ENCODE results near the gene MTA1.

The MTA1 gene

DNA sequence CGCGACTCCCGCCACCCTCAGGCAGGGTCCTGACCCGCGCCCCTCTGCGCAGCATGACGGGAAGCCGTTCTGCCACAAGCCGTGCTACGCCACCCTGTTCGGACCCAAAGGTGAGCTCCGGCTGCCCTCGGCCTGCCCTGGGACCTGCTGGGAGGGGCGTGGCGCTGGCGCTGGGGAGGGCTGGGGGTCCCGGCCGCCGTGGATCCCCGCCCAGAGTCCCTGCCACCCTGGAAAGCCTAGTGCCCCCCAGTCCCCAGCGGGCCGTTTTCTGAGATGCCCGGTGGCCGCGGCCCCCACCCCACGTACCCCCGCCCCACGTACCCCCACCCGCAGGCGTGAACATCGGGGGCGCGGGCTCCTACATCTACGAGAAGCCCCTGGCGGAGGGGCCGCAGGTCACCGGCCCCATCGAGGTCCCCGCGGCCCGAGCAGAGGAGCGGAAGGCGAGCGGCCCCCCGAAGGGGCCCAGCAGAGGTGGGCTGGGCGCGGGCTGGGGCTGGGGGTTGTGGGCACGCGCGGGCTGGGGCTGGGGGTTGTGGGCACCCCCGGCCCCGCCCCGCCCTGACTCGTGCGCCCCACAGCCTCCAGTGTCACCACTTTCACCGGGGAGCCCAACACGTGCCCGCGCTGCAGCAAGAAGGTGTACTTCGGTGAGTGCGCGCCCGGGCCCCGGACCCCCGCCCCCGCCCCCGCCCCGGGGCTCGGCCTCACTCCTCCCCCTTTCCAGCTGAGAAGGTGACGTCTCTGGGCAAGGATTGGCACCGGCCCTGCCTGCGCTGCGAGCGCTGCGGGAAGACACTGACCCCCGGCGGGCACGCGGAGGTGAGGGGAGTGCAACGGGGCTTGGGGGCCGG lies 59.0 kb downstream of the MTA1 start:
- DNase-seq = no peak

- no peak for DNase-seq
Measured at GRCh38 chr14:105479431-105480158, 60.0 kb downstream of the MTA1 start.

GRCh38 chr14:105480199-105480746 lies 60.6 kb downstream of the MTA1 start:
- no peak for DNase-seq

DNA sequence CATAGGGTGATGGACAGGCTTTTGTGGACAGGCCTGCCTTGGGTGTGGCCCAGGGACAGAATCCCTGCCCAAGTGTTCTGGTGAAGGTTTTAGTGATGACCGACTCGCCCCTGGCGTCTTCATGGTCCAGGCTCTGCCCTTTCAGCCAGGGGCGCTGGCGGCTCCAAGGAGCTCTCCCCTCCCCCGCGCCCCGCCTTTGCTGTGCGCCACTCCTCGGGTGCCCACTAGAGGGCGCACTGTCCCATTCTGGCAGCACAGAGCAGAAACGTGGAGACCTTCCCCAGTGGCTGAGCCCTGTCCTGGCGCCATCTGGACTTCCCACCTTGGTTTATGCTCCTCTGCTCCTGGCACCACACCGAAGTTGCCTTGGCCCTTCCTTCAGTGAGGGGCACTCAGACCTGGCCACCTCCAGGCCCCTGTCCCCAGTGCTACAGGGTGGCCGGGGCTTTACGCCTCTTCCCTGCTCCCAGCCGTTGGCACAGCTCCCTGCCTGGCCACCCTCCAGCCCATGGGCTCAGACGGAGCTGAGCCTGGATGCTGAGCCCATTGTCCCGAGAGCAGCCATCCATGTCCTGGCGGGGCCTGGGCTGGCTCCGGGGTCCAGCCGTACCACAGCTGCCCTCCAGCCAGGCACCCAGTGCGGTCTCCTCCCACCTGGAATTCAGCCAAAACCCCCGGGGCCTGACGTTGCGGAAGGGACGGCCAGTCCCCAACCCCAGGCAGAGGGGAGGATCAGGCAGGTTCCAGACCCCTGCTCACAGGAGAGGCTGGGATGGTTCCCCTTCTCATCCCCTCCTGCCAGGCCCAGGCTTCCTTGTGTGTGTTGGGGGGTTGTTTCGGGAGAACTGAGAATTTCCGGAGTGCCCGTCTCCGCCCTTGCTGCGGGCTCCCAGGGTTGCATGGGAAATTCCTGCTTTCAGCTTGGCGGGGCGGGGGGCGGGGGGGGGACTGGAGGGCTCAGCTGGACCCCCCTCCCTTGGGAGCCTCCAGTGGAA lies 61.5 kb downstream of the MTA1 start:
- peak; percentile 90 for DNase-seq

GRCh38 chr14:105481886-105482457 lies 62.3 kb downstream of the MTA1 start:
- peak; percentile 98 for DNase-seq

DNA sequence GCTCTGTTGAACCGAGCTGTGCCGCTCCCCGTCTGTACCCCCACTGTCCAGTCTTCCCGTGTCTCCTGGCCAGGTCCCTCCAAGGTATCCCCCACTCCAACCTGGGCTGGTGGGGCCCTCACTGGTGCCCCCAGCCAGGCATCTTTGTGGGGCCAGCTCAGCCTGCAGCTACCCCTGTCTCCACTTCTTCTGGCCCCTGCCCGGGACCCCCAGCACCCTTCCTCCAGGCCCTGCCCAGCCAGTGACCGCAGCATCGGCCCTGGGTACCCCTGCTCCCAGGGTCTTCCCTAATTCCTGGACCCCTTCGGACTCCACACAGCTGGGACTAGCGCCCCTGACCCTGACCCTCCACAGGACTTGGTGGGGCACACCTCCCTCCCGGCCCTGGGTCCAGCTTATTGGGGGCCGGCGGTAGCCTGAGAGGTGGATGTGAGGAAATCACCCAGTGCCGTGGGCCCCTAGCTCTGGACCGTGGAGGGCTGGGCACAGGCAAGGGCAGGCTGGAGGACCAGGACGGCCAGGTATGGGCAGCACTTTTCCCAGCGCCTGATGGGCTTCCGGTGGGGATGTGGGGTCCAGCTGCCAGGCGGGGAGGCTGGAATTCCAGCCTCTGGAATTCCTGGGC lies 63.0 kb downstream of the MTA1 start:
- DNase-seq = no peak

- no peak for DNase-seq
Measured at GRCh38 chr14:105483300-105484068, 63.9 kb downstream of the MTA1 start.

DNA sequence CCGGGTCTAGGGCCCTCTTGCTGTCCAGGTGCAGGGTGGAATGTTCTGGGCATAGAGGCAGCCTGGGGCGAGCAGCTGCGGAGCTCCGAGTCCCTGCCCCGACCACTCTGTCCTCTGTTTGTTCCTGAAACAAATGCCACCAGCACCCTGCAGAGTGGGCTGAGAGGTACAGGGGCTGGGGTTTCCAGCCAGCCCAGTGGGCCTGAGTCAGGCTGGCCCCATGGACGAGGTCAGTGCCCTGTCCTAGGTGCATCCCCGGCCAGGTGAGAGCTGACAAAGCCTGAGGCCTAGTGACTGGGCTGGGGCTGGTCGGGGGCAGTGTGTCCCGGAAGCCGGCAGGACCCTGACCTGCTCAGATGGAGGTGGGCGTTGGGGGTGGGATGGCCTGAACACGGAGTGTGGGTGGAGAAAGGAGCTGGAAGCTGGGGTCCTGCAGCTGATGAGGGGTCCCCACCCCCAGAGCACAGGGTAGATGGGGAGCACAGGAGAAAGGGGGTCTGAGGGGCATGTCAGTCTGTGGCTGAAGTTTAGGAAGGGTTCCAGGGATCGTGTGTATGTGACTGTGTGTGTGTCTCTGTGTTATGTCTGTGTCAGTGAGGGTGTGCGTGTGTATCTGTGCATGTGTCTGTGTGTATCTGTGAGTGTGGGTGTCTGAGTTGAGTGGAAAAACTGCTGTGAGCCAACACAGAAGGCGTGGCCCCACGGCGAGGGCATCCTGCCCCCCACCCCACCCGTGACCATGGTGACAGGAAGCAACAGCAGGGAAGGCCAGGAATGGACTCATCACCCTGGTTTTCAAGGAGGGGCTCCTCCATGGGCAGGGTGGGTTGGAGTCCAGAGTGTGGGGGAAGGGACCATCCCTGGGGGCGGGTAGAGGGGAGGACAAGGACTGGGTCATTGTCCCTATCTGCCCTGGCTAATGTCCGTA lies 64.7 kb downstream of the MTA1 start:
- peak; percentile 75 for DNase-seq

- no peak for DNase-seq
Measured at GRCh38 chr14:105484997-105485393, 65.4 kb downstream of the MTA1 start.

- DNase-seq = peak; percentile 72
Measured at GRCh38 chr14:105485739-105486162, 66.1 kb downstream of the MTA1 start.

DNA sequence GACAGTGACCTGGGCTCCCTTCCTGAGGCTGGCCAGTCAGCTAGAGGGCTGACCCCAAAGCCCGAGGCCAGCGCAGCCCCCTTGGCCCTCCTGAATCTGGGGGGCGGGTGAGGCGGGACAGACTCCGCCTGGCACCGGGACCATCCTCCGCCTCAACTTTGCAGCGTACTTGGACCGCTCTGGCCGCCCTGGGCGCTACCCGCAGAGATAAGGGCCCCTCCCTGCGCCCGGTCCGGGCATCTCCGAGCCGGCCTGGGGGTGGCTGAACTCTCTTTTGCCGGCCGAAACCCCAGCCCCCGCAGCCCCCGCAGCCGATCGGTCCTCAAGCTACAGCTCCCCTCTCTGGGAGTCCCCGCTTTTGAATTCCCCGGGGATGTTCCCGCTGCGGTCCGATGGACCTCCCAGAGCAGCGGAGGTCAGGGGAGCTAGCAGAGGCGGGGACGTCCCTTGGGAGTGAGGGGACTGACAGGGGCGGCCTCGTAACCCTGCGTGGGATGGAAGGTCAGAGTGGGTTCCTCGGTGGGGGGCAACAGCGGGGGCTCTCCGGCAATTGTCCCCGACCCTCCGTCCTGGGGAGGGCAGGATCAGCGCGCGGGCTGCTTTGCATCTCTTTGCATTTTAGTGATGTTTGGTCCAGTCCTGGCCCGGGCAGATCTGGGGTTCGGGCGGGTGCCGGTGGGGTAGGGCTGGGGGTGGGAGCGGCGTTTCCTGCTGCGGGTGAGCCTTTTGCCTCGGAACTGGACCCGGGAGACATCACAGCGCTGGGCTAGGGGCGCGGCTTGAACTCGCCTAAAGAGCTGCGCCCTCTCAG lies 66.7 kb downstream of the MTA1 start, which contains the start of gene CRIP1:
Gene CRIP1 (plus strand): TSS at position 724 of the 811 bp plus-strand sequence. CDS start 374 bp downstream, outside the sequence.
- no peak for DNase-seq

GRCh38 chr14:105486974-105487448 lies 67.4 kb downstream of the MTA1 start:
- peak; percentile 52 for DNase-seq

GRCh38 chr14:105487449-105487985 lies 67.9 kb downstream of the MTA1 start:
- DNase-seq = peak; percentile 88

GRCh38 chr14:105487986-105488777 lies 68.6 kb downstream of the MTA1 start:
- DNase-seq = no peak

DNA sequence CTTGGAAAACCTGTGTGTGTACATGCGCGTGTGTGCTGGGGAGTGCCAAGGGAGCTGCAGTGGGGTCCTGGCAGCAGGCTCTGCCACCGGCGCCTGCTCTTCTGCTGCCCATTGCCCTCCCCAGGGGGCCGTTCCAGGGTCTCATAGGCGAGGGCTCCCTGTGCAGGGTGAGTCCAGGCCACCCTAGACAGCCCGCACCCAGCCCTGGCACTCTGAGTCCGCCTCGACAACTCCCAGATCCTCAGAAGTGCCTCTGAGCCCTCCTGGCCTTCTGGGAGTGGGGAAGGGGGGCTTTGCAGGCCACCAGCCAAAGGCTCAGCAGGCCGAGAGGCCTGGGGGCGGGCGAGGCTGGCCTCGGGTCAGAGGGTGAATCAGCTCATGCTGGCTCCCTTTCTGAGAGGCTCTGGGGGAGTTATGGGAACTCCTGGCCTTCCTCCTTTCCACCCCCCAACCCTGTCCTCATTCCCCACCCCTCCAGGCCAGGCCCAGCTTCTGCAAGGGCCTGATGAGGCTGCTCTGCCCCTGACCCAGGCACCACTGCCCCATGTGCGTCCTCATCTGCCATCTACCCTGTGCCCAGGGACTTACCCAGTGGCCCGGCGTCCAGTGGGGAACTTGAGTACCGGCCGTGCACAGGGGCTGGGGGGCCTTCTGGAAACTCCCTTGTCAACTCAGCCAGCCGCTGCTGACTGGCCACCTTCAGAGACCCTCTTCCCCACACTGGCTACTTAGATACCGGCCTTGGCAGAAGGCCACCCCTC lies 69.3 kb downstream of the MTA1 start:
- DNase-seq = no peak

- DNase-seq = peak; percentile 89
Measured at GRCh38 chr14:105489542-105490266, 70.1 kb downstream of the MTA1 start.
